H1 (cell line): ENCODE measurements around the gene NFAT5. TPM values are rescaled to one million over a fixed set of nuclear protein-coding genes. Genes with fewer than 3 reads are reported as not detected.

Experiments
- CTCF ChIA-PET: fragments of 300-600 bp; sonication (Branson Sonifier 250); formaldehyde crosslinking; loops from one replicate; lab custom pipeline; 2021; ENCODE audit not compliant: partially characterized antibody; lab: Charles Lee
- POLR2A ChIA-PET: fragments of 300-600 bp; sonication (Branson Sonifier 250); formaldehyde crosslinking; loops from one replicate; lab custom pipeline; 2021; ENCODE audit warnings: inconsistent platforms; ENCODE audit not compliant: partially characterized antibody; lab: Charles Lee
- DNase-seq, 2 experiments: peaks; one replicate each; pipeline versions ENCODE4 v3.0.0 to v3.0.0-alpha.2; 2010 to 2022; ENCODE audit warnings: low spot score in 2 of 2, low read depth in 1 of 2, mixed read lengths in 1 of 2
- FAIRE-seq: peaks from 2 replicates; lab custom pipeline; 2011; peaks lifted over from hg19 to GRCh38; lab: Jason Lieb, UNC
- H2AFZ ChIP-seq: 2 replicates; pipeline ENCODE4 v1.8.1; 2012; ENCODE audit warnings: low read length, inconsistent platforms
- H2AK5ac ChIP-seq: 2 replicates; pipeline ENCODE4 v1.6.1; 2013; ENCODE audit warnings: low read depth, low read length
- H2BK120ac ChIP-seq: replicated peaks from 2 replicates; pipeline ENCODE3; 2013; ENCODE audit warnings: low read depth, low read length, inconsistent platforms
- H2BK12ac ChIP-seq: 2 replicates; pipeline ENCODE4 v1.6.1; 2013; ENCODE audit warnings: low read depth, low read length
- H2BK15ac ChIP-seq: 2 replicates; pipeline ENCODE4 v1.6.1; 2013; ENCODE audit warnings: low read length
- H2BK20ac ChIP-seq: 2 replicates; pipeline ENCODE4 v1.6.1; 2013; ENCODE audit warnings: low read length
- H2BK5ac ChIP-seq: 2 replicates; pipeline ENCODE4 v1.6.1; 2013; ENCODE audit warnings: low read depth, low read length
- H3K14ac ChIP-seq: 2 replicates; pipeline ENCODE4 v1.6.1; 2013; ENCODE audit warnings: inconsistent platforms; ENCODE audit not compliant: insufficient read length
- H3K18ac ChIP-seq: 2 replicates; pipeline ENCODE4 v1.6.1; 2013; ENCODE audit warnings: low read length; ENCODE audit errors: extremely low read depth
- H3K23ac ChIP-seq: 2 replicates; pipeline ENCODE4 v1.6.1; 2013; ENCODE audit warnings: inconsistent platforms; ENCODE audit not compliant: insufficient read length
- H3K23me2 ChIP-seq: 2 replicates; pipeline ENCODE4 v1.6.1; 2013; ENCODE audit warnings: low read depth, low read length
- H3K27ac ChIP-seq: 2 replicates; pipeline ENCODE4 v1.6.1; 2011; ENCODE audit warnings: low read depth, low read length, inconsistent platforms
- H3K27me3 ChIP-seq, 4 experiments: replicated peaks in 1 of 4; 1 replicate in 1 of 4; 2 replicates in 3 of 4; pipeline versions ENCODE4 v1.6.1 to v1.8.1; 2011 to 2013; ENCODE audit warnings: low read length in 3 of 4, mild to moderate bottlenecking in 3 of 4, inconsistent platforms in 2 of 4, mixed read lengths in 2 of 4, moderate library complexity in 1 of 4; ENCODE audit not compliant: control insufficient read depth in 3 of 4, insufficient read depth in 3 of 4; ENCODE audit errors: extremely low read depth in 1 of 4
- H3K36me3 ChIP-seq, 4 experiments: 2 replicates each; pipeline versions ENCODE4 v1.6.1 to v1.8.1; 2011 to 2013; ENCODE audit warnings: mild to moderate bottlenecking in 4 of 4, low read length in 3 of 4, moderate library complexity in 2 of 4, control low read depth in 1 of 4, inconsistent platforms in 1 of 4; ENCODE audit not compliant: insufficient read depth in 4 of 4, control insufficient read depth in 2 of 4
- H3K4ac ChIP-seq: replicated peaks from 2 replicates; pipeline ENCODE3; 2013; ENCODE audit warnings: low read length, low read depth, mixed read lengths, inconsistent platforms; ENCODE audit not compliant: insufficient read length
- H3K4me1 ChIP-seq, 4 experiments: replicated peaks in 1 of 4; 1 replicate in 1 of 4; 2 replicates in 3 of 4; pipeline versions ENCODE4 v1.6.1 to v1.8.1; 2011 to 2013; ENCODE audit warnings: low read length in 3 of 4, inconsistent platforms in 2 of 4, mixed read lengths in 1 of 4; ENCODE audit not compliant: insufficient read depth in 4 of 4, control insufficient read depth in 3 of 4
- H3K4me2 ChIP-seq, 2 experiments: 2 replicates each; pipeline versions ENCODE4 v1.6.1 to v1.8.1; 2011 to 2013; ENCODE audit warnings: low read depth in 2 of 2, low read length in 2 of 2, control low read depth in 1 of 2, inconsistent platforms in 1 of 2, mild to moderate bottlenecking in 1 of 2; ENCODE audit not compliant: insufficient read depth in 1 of 2
- H3K4me3 ChIP-seq, 4 experiments: fragments of 200-600, 300-600 bp in 1 of 4; sonication (generic), shearing (Covaris generic), sonication (Bioruptor Twin) in 1 of 4; 2 replicates each; pipeline versions ENCODE4 v1.5.1 to v1.8.1; 2011 to 2016; ENCODE audit warnings: low read length in 4 of 4, low read depth in 3 of 4, control low read depth in 2 of 4, inconsistent platforms in 2 of 4, mild to moderate bottlenecking in 2 of 4, mixed read lengths in 1 of 4, moderate library complexity in 1 of 4; ENCODE audit not compliant: insufficient read depth in 2 of 4; ENCODE audit errors: extremely low read depth in 1 of 4
- H3K56ac ChIP-seq: replicated peaks from 2 replicates; pipeline ENCODE3; 2013; ENCODE audit warnings: low read depth, mild to moderate bottlenecking, mixed read lengths, low read length, inconsistent platforms; ENCODE audit not compliant: insufficient read length
- H3K79me1 ChIP-seq: 2 replicates; pipeline ENCODE4 v1.6.1; 2013; ENCODE audit warnings: low read depth, low read length, control low read depth
- H3K79me2 ChIP-seq, 2 experiments: 2 replicates each; pipeline versions ENCODE4 v1.6.1 to v1.8.1; 2012 to 2013; ENCODE audit warnings: low read length in 2 of 2, mild to moderate bottlenecking in 2 of 2, inconsistent platforms in 1 of 2; ENCODE audit not compliant: insufficient read depth in 2 of 2, control insufficient read depth in 1 of 2
- H3K9ac ChIP-seq, 4 experiments: replicated peaks in 1 of 4; 1 replicate in 1 of 4; 2 replicates in 3 of 4; pipeline versions ENCODE4 v1.6.1 to v1.8.1; 2011 to 2013; ENCODE audit warnings: low read depth in 3 of 4, low read length in 3 of 4, control low read depth in 2 of 4, mild to moderate bottlenecking in 2 of 4, moderate library complexity in 2 of 4, inconsistent platforms in 1 of 4; ENCODE audit errors: extremely low read depth in 1 of 4
- H3K9me3 ChIP-seq, 2 experiments: 2 replicates each; pipeline versions ENCODE4 v1.6.1 to v1.8.1; 2012 to 2013; ENCODE audit warnings: mild to moderate bottlenecking in 2 of 2, moderate library complexity in 2 of 2, control low read depth in 1 of 2, inconsistent platforms in 1 of 2, low read depth in 1 of 2, low read length in 1 of 2, mixed read lengths in 1 of 2; ENCODE audit not compliant: insufficient read depth in 2 of 2
- H4K20me1 ChIP-seq, 2 experiments: replicated peaks in 1 of 2; 2 replicates each; pipeline versions ENCODE3 to v1.8.1; 2011 to 2013; ENCODE audit warnings: inconsistent platforms in 2 of 2, low read length in 2 of 2, mild to moderate bottlenecking in 1 of 2; ENCODE audit not compliant: insufficient read depth in 2 of 2, control insufficient read depth in 1 of 2
- H4K5ac ChIP-seq: 2 replicates; pipeline ENCODE4 v1.6.1; 2013; ENCODE audit warnings: low read length, low read depth, mixed read lengths, inconsistent platforms; ENCODE audit not compliant: insufficient read length
- H4K8ac ChIP-seq: 2 replicates; pipeline ENCODE4 v1.8.0; 2013; ENCODE audit warnings: mild to moderate bottlenecking, moderate library complexity, low read length, inconsistent platforms; ENCODE audit not compliant: insufficient read depth; ENCODE audit errors: extremely low read depth
- H4K91ac ChIP-seq: replicated peaks from 2 replicates; pipeline ENCODE3; 2013; ENCODE audit warnings: low read length, mixed read lengths, inconsistent platforms; ENCODE audit not compliant: insufficient read length
- BACH1 ChIP-seq: IDR thresholded peaks from 2 replicates; pipeline ENCODE4 v1.6.1; 2012; ENCODE audit warnings: low read length, improper control_type of control experiment
- BCL11A ChIP-seq, 2 experiments: IDR thresholded peaks; one replicate each; pipeline ENCODE4 v1.6.1; 2011; ENCODE audit warnings: low read depth in 2 of 2, low read length in 2 of 2, mild to moderate bottlenecking in 2 of 2
- CREB1 ChIP-seq: IDR thresholded peaks from 2 replicates; pipeline ENCODE4 v1.6.1; 2012; ENCODE audit warnings: inconsistent platforms
- FOSL1 ChIP-seq: IDR thresholded peaks from 2 replicates; pipeline ENCODE4 v1.6.1; 2011; ENCODE audit warnings: mild to moderate bottlenecking, low read depth, low read length, moderate library complexity; ENCODE audit not compliant: insufficient read depth
- GTF2F1 ChIP-seq: IDR thresholded peaks from 2 replicates; pipeline ENCODE4 v1.6.1; 2012; ENCODE audit warnings: low read depth, low read length, improper control_type of control experiment, borderline replicate concordance
- RAD21 ChIP-seq, 2 experiments: IDR thresholded peaks in 1 of 2; conservative IDR thresholded peaks in 1 of 2; 2 replicates each; pipeline ENCODE4 v1.6.1; 2011; ENCODE audit warnings: low read depth in 2 of 2, low read length in 2 of 2, improper control_type of control experiment in 1 of 2, inconsistent platforms in 1 of 2, mild to moderate bottlenecking in 1 of 2, moderate library complexity in 1 of 2
- RBBP5 ChIP-seq: IDR thresholded peaks from 2 replicates; pipeline ENCODE4 v1.7.1; 2012; ENCODE audit warnings: low read depth, mild to moderate bottlenecking, inconsistent platforms, low read length, moderate library complexity, borderline replicate concordance
- SRF ChIP-seq: IDR thresholded peaks from 2 replicates; pipeline ENCODE4 v1.6.1; 2011; ENCODE audit warnings: mild to moderate bottlenecking, low read depth, low read length, moderate library complexity
- SUZ12 ChIP-seq: fragments of 200-600 bp; sonication (generic); IDR thresholded peaks from 2 replicates; pipeline ENCODE4 v1.6.1; 2012; ENCODE audit warnings: mild to moderate bottlenecking, inconsistent platforms, low read length, moderate library complexity, mixed read lengths
- TCF12 ChIP-seq: IDR thresholded peaks from 2 replicates; pipeline ENCODE4 v1.6.1; 2011; ENCODE audit warnings: low read depth, mild to moderate bottlenecking, low read length
- YY1 ChIP-seq: IDR thresholded peaks from 2 replicates; pipeline ENCODE4 v1.6.1; 2011; ENCODE audit warnings: low read depth, mild to moderate bottlenecking, low read length
- WGBS, 2 experiments: shearing (Covaris generic) in 1 of 2; methylation state at CpG; one replicate each; pipeline versions ENCODE4 v1.1.6 to v1.1.7; 2013 to 2015; ENCODE audit warnings: low lambda C conversion rate in 2 of 2, mixed read lengths in 2 of 2, inconsistent platforms in 1 of 2, low coverage in 1 of 2, missing lambda C conversion rate in 1 of 2; ENCODE audit not compliant: insufficient replicate concordance in 2 of 2, insufficient coverage in 1 of 2, insufficient read length in 1 of 2; ENCODE audit errors: extremely low coverage in 1 of 2, missing lambda C conversion rate in 1 of 2; 5-methylcytosine and 5-hydroxymethylcytosine counted together
- polyA plus RNA-seq, 7 experiments: library from polyadenylated mRNA; depleted of rRNA in 3 of 7; stranded (reverse) in 5 of 7; unstranded in 2 of 7; fragments of >200 nt in 5 of 7; fragments of 200-250 nt in 2 of 7; gene quantifications; 1 replicate in 5 of 7; 2 replicates in 1 of 7; 4 replicates in 1 of 7; pipeline versions ENCODE4 v1.2.1 to v1.2.3, GENCODE V29; 2011 to 2013; ENCODE audit warnings: missing spikeins in 2 of 7, mixed read lengths in 2 of 7
- total RNA-seq: library from RNA; stranded (reverse); fragmentation: NEBNext Ultra II Directional; extraction: Animal tissue kit (Norgen Biotek cat#: 25700); gene quantifications from 2 replicates; pipeline ENCODE4 v1.2.1, GENCODE V29; 2021
- TF ChIP-seq, protein P1 (sequence below): IDR thresholded peaks from 2 replicates; pipeline ENCODE4 v1.6.1; 2011; ENCODE audit warnings: low read length, improper control_type of control experiment

NFAT5 gene
- total and polyA plus RNA-seq, 2 of the 8 experiments (the other 6 are each of a cell fraction or from before 2014, with no cell fraction given), result 8.9 to 29.0 TPM

DNA sequence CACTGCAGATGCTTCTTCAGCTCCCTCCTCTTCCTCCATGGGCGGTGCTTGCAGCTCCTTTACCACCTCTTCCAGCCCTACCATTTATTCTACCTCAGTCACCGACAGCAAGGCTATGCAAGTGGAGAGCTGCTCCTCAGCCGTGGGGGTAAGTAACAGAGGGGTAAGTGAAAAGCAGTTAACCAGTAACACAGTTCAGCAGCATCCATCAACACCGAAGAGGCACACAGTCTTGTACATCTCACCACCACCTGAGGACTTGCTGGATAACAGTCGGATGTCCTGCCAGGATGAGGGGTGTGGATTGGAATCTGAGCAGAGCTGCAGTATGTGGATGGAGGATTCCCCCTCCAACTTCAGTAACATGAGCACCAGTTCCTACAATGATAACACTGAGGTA lies 81.3 kb downstream of the NFAT5 start:
- Histone ChIP-seq H4K5ac (no peak overlapping the region), H3K18ac (no peak overlapping the region), H3K4me3 (no peak overlapping the region), H4K20me1 (peaks cover 0 to 4% of the 10 kb centered on the region in 2 experiments), H2BK20ac (no peak overlapping the region), H3K36me3 (peaks cover 3 to 12% (median 7%) of the 10 kb centered on the region in 4 experiments; a peak in 6 of 8 replicates), H3K4me2 (no peak overlapping the region), H3K14ac (no peak overlapping the region), H3K27ac (no peak overlapping the region), H2BK120ac (no peak overlapping the region), H3K23me2 (no peaks in the 10 kb centered on the region), H3K9me3 (no peaks in the 10 kb centered on the region), H3K9ac (no peak overlapping the region), H3K79me1 (no peaks in the 10 kb centered on the region), H3K56ac (no peak overlapping the region), H3K79me2 (no peaks in the 10 kb centered on the region), H3K4ac (no peak overlapping the region), H2BK5ac (no peak overlapping the region), H3K4me1 (no peaks in the 10 kb centered on the region; a peak in 1 of 7 replicates), H4K8ac (no peak overlapping the region; the same call in 1 of the 2 replicates), H2AFZ (no peak overlapping the region), H3K23ac (no peak overlapping the region), H2BK15ac (no peak overlapping the region), H3K27me3 (no peaks in the 10 kb centered on the region), H2BK12ac (no peak overlapping the region)
- CTCF ChIA-PET, result no interaction called here
- FAIRE-seq, result no peak
- WGBS, 2 experiments, result 90% methylated on average over 5 of the region's 5 CpGs; no CpG with 5 or more reads in 1 of the 2 experiments
- no peak for DNase-seq
- POLR2A ChIA-PET, result interaction anchor here (1.5 kb wide), 1 partner anchor 9 kb away, joined by 3 read pairs; no protein-coding TSS in a partner anchor
- TF ChIP-seq RAD21 (IDR thresholded peaks at IDR 0.05 in 1 of 2, conservative IDR thresholded peaks at IDR 0.05 in 1 of 2; ENCODE audit: low read depth in 2 of 2, low read length in 2 of 2), result no peak
- no peak for TF ChIP-seq CREB1
- no peak for TF ChIP-seq RBBP5
- TF ChIP-seq GTF2F1, result no peak
- TF ChIP-seq SUZ12, result no peak
- TF ChIP-seq BCL11A (IDR thresholded peaks at IDR 0.05; ENCODE audit: low read depth in 2 of 2, low read length in 2 of 2), result no peak
- TF ChIP-seq YY1, result no peak
- TF ChIP-seq BACH1, result no peak
- no peak for TF ChIP-seq TCF12
- no peak for TF ChIP-seq FOSL1
- TF ChIP-seq, protein P1, sequence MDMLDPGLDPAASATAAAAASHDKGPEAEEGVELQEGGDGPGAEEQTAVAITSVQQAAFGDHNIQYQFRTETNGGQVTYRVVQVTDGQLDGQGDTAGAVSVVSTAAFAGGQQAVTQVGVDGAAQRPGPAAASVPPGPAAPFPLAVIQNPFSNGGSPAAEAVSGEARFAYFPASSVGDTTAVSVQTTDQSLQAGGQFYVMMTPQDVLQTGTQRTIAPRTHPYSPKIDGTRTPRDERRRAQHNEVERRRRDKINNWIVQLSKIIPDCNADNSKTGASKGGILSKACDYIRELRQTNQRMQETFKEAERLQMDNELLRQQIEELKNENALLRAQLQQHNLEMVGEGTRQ, result no peak
- no peak for TF ChIP-seq SRF
- TF ChIP-seq, all 59 proteins: peak for 0
- H2AK5ac ChIP-seq, result no peak overlapping the region
- H4K91ac ChIP-seq, result no peak overlapping the region
